GM18505 (cell line): ENCODE measurements around the gene MEIOSIN.
"Not testable (repeated sequence)": the region's sequence is repeated elsewhere in the genome, so short reads cannot be mapped to it uniquely, and the experiment has no call there.

Experiments
- ATAC-seq: cut with Tn5 transposase; IDR thresholded peaks from one replicate; pipeline ENCODE4 v1.9.1; 2021; ENCODE audit not compliant: unreplicated experiment
- POLR2A ChIP-seq: IDR thresholded peaks from 4 replicates; pipeline ENCODE4 v1.6.1; 2011; ENCODE audit warnings: borderline replicate concordance; ENCODE audit not compliant: insufficient read depth, insufficient read length; ENCODE audit errors: extremely low read depth

Gene MEIOSIN

GRCh38 chr19:45712699-45713067 is 20.6 kb upstream of the MEIOSIN start:
- no peak for ATAC-seq

GRCh38 chr19:45713141-45713540 is 20.1 kb upstream of the MEIOSIN start:
- no peak for TF ChIP-seq POLR2A

More at GRCh38 chr19:45712699-45713067, 20.6 kb upstream of the MEIOSIN start:
- no peak for TF ChIP-seq POLR2A

GRCh38 chr19:45715139-45715538 is 18.1 kb upstream of the MEIOSIN start:
- no peak for ATAC-seq
- TF ChIP-seq POLR2A = no peak

More at GRCh38 chr19:45713141-45713540, 20.1 kb upstream of the MEIOSIN start:
- no peak for ATAC-seq

GRCh38 chr19:45716359-45717130 is 16.7 kb upstream of the MEIOSIN start:
- ATAC-seq = peak; percentile 2
- no peak for TF ChIP-seq POLR2A

- TF ChIP-seq POLR2A = peak; percentile 44
- ATAC-seq = peak; percentile 88
Measured at GRCh38 chr19:45717131-45717982, 15.9 kb upstream of the MEIOSIN start.

- ATAC-seq = no peak
- peak; percentile 18 for TF ChIP-seq POLR2A
Measured at GRCh38 chr19:45717983-45718650, 15.1 kb upstream of the MEIOSIN start.

GRCh38 chr19:45720065-45720464 is 13.2 kb upstream of the MEIOSIN start:
- not testable (repeated sequence) for ATAC-seq

GRCh38 chr19:45728683-45729082 is 4.6 kb upstream of the MEIOSIN start:
- ATAC-seq = not testable (repeated sequence)

GRCh38 chr19:45729800-45730290 is 3.4 kb upstream of the MEIOSIN start:
- no peak for TF ChIP-seq POLR2A
- no peak for ATAC-seq

- peak; percentile 85 for ATAC-seq
- TF ChIP-seq POLR2A = peak; percentile 82
Measured at GRCh38 chr19:45730368-45731288, 2.6 kb upstream of the MEIOSIN start, which contains the start of gene FBXO46. FBXO46 (minus strand) TSS chr19:45730896; CDS start chr19:45713495, 17,401 bp downstream.

GRCh38 chr19:45739498-45740439 is 6.5 kb downstream of the MEIOSIN start:
- TF ChIP-seq POLR2A = no peak
- ATAC-seq = no peak
